Testis (tissue), 3 donors: Measurements from ENCODE around the gene ALDH2. TPM values are rescaled to one million over a fixed set of nuclear protein-coding genes. Genes with fewer than 3 reads are reported as not detected.
"Not testable (repeated sequence)": the region's sequence is repeated elsewhere in the genome, so short reads cannot be mapped to it uniquely, and the experiment has no call there.

Experiments
- DNase-seq: peaks from one replicate; pipeline ENCODE4 v3.0.0-alpha.2; 2019
- H3K27ac ChIP-seq, 2 donors: fragments of 200-600 bp; sonication (generic); one replicate each; pipeline ENCODE4 v1.5.1; 2019
- H3K27me3 ChIP-seq: fragments of 200-600 bp; sonication (generic); one replicate; pipeline ENCODE4 v1.5.1; 2019
- H3K36me3 ChIP-seq: fragments of 200-600 bp; sonication (generic); one replicate; pipeline ENCODE4 v1.5.1; 2017; ENCODE audit warnings: low read depth; ENCODE audit errors: missing control alignments
- H3K4me1 ChIP-seq: fragments of 200-600 bp; sonication (generic); one replicate; pipeline ENCODE4 v1.5.1; 2019
- H3K4me3 ChIP-seq, 2 donors: fragments of 200-600 bp; sonication (generic); one replicate each; pipeline ENCODE4 v1.5.1; 2017 to 2019
- H3K9me3 ChIP-seq: fragments of 200-600 bp; sonication (generic); one replicate; pipeline ENCODE4 v1.5.1; 2017
- CTCF ChIP-seq, 3 experiments: fragments of 450-650 bp in 2 of 3; fragments of 200-600 bp in 1 of 3; sonication (generic) in 1 of 3; IDR thresholded peaks; one replicate each; pipeline ENCODE4 v1.5.1; 2016 to 2019; ENCODE audit warnings: antibody characterized with exemption in 3 of 3, mild to moderate bottlenecking in 2 of 3, moderate library complexity in 1 of 3
- POLR2A ChIP-seq: fragments of 450-650 bp; IDR thresholded peaks from one replicate; pipeline ENCODE4 v1.6.1; 2017; ENCODE audit warnings: antibody characterized with exemption, mild to moderate bottlenecking, moderate library complexity
- WGBS, 2 donors: methylation state at CpG; one replicate each; pipeline ENCODE4 v1.1.5; 2018; 5-methylcytosine and 5-hydroxymethylcytosine counted together
- intact Hi-C: fragments of 100-400 bp; cut with DNase I; formaldehyde crosslinking; loops from one replicate; pipeline ENCODE4 v1.15.1; 2023; ENCODE audit warnings: low total_unique reads
- polyA plus RNA-seq: library from polyadenylated mRNA; stranded (reverse); fragments of 350-450 nt; fragmentation: Illumina TruSeq; extraction: RNeasy Lipid Tissue Mini Kit (QIAGEN cat#74804); gene quantifications from one replicate; pipeline ENCODE4 v1.2.3, GENCODE V29; 2014; ENCODE audit warnings: low read depth, low replicate concordance; ENCODE audit not compliant: insufficient read depth
- total RNA-seq, 2 donors: library from RNA; depleted of rRNA; stranded (reverse); fragments of >200 nt; gene quantifications; one replicate each; pipeline ENCODE4 v1.2.3, GENCODE V29; 2016

Gene ALDH2
- total and polyA plus RNA-seq, 3 donors from 2014 or later: 58.4 to 96.4 (median 76.6) TPM

GRCh38 chr12:111812881-111813741, 46.4 kb downstream of the ALDH2 start:
- H3K9me3 ChIP-seq: no peaks in the 10 kb centered on the region
- H3K4me1 ChIP-seq: peaks cover 6% of the 10 kb centered on the region
- H3K27me3 ChIP-seq: no peaks in the 10 kb centered on the region
- no peak overlapping the region for H3K27ac ChIP-seq
- DNase-seq: peak; percentile 91
- intact Hi-C loops: loop anchor here (5.0 kb wide), 1 partner anchor 56 kb away; no protein-coding TSS in a partner anchor
- TF ChIP-seq CTCF (IDR thresholded peaks at IDR 0.05) (peak; percentile 68 to 93 (median 84)), POLR2A (no peak)
- no peaks in the 10 kb centered on the region for H3K36me3 ChIP-seq
- 23 to 27% methylated on average over 13 of the region's 13 CpGs for WGBS, 2 donors
- H3K4me3 ChIP-seq: no peak overlapping the region

DNA sequence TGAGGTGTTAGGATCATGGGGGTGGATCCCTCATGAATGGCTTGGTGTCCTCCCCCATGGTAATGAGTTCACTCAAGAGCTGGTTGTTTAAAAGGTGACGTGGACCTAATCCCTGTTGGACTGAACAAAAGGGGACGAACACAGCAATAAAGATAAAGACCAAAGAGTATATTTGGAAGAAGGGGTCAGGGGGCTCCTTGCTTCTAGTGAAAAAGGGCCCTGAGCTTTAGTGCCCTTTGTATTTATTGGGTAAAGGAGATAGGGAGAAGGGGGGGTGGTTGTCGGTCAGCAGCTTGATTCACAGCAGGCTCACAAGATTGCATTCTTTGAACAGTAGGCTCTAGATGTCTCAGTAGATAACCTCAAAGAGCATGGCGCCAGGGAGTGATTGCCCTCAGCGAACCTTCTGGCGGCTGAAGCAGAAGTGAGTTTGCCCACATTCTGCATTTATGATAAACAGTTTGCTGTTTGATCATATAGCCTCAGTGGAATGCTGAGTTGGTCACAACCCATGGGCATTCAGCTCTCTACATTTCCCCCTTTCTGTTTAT, 49.4 kb downstream of the ALDH2 start:
- no peak for TF ChIP-seq CTCF (IDR thresholded peaks at IDR 0.05)
- TF ChIP-seq POLR2A: no peak
- no peaks in the 10 kb centered on the region for H3K27me3 ChIP-seq
- H3K4me1 ChIP-seq: peaks cover 6% of the 10 kb centered on the region
- no peak overlapping the region for H3K27ac ChIP-seq
- no peak for DNase-seq
- no peaks in the 10 kb centered on the region for H3K36me3 ChIP-seq
- WGBS, 2 donors: 65 to 73% methylated on average over 6 of the region's 6 CpGs
- H3K9me3 ChIP-seq: no peaks in the 10 kb centered on the region
- H3K4me3 ChIP-seq: no peak overlapping the region
- intact Hi-C loops: no loop called here

DNA sequence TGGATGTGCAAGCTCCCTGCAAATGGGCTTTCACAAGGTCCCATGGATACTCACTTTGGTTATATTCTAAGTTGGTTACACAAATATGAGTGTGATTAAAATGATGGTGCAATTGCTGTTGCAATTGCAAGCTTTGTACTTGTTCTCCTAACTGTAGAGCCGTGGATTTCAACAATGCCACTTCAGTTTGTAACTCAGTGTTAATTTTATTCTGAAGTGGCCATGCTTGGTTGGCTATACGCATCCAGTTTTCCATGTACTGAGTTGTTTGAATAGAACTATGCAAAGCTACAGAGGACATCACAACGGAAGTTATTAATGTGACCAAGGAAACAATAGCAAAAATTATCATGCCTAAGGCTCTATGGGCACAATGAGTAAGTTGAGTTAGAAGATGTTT, 50.2 kb downstream of the ALDH2 start:
- H3K4me3 ChIP-seq, H3K4me1 ChIP-seq, H3K9me3 ChIP-seq, H3K27me3 ChIP-seq, intact Hi-C loops, DNase-seq, H3K36me3 ChIP-seq, H3K27ac ChIP-seq: not testable (repeated sequence)
- 93 to 98% methylated on average over 3 of the region's 3 CpGs for WGBS, 2 donors

GRCh38 chr12:111818340-111818739, 51.6 kb downstream of the ALDH2 start:
- DNase-seq: no peak
- Histone ChIP-seq H3K27ac (no peak overlapping the region), H3K4me3 (no peak overlapping the region), H3K4me1 (no peaks in the 10 kb centered on the region), H3K9me3 (no peaks in the 10 kb centered on the region), H3K36me3 (no peaks in the 10 kb centered on the region), H3K27me3 (no peaks in the 10 kb centered on the region)
- intact Hi-C loops: no loop called here
- TF ChIP-seq CTCF (IDR thresholded peaks at IDR 0.05): no peak
- no peak for TF ChIP-seq POLR2A
- WGBS, 2 donors: 92% methylated on average over 8 of the region's 8 CpGs

DNA sequence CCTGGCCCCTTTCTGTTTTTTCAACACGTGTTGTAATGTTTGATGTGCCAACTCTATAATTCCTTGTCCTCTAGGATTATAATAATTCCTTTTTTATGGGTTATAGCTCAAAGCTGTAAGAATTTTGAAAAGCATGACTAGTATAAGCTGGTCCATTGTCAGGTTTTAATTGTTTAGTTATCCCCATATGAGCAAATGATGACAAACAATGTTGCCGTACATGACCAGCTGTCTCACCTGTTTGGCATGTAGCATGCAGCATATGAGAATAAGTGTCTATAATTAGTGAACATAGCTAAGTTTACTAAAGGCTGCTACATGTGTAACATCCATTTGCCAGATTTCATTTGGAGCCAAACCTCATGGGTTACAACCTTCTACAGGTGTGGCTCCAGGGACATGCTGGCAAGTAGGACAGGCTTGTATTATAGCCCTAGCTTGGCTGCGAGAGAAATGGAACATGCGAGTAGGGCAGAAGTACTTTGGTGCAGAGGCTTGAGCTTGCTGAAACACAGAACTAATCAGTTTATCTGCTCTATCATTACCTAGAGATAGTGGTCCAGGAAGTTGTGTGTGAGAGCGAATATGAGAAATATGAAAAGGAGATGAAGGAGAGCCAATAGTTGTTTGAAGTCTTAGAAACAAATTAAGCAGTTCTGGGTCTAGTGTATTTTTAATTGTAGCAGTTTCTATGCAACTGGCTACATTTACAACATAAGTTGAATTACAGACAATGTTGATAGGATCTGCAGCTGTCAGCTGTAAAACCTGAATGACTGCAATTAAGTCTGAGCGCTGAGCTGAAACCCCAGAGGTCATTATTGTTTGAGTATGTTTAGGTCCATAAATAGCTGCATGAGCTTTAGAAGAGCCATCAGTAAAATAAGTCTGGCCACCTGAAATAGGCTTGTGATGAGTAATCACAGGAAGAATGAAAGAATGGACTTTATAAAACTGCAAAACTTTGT, 52.7 kb downstream of the ALDH2 start:
- H3K27ac ChIP-seq: no peak overlapping the region
- H3K9me3 ChIP-seq: no peaks in the 10 kb centered on the region
- no peak overlapping the region for H3K4me3 ChIP-seq
- no peaks in the 10 kb centered on the region for H3K4me1 ChIP-seq
- no peaks in the 10 kb centered on the region for H3K27me3 ChIP-seq
- H3K36me3 ChIP-seq: no peaks in the 10 kb centered on the region
- TF ChIP-seq CTCF (IDR thresholded peaks at IDR 0.05) (no peak), POLR2A (no peak)
- no peak for DNase-seq
- intact Hi-C loops: no loop called here
- 59 to 68% methylated on average over 6 of the region's 6 CpGs for WGBS, 2 donors

- DNase-seq, H3K27ac ChIP-seq, H3K36me3 ChIP-seq, H3K4me1 ChIP-seq, H3K27me3 ChIP-seq, H3K9me3 ChIP-seq, H3K4me3 ChIP-seq, intact Hi-C loops: not testable (repeated sequence)
- WGBS, 2 donors: 92% methylated on average over 8 of the region's 8 CpGs
Observed at GRCh38 chr12:111820828-111821227, 54.1 kb downstream of the ALDH2 start.
